ENCODE results near the gene DCUN1D3.
"Not testable (repeated sequence)": the region's sequence is repeated elsewhere in the genome, so short reads cannot be mapped to it uniquely, and the experiment has no call there.

DCUN1D3 gene

GRCh38 chr16:20900299-20901067 lies at the start of gene DCUN1D3, which contains the start of gene LYRM1:
TSS of gene DCUN1D3 (minus strand) at chr16:20900358. CDS start at chr16:20862538, 37,820 bp downstream.
TSS of gene LYRM1 (plus strand) at chr16:20900771. CDS start at chr16:20915556, 14,785 bp downstream.
- DNase-seq (ENCODE audit: low read depth in 1 of 2, low spot score in 1 of 2): peak; percentile 71 to 82

- no peak for DNase-seq (ENCODE audit: low read depth in 1 of 2, low spot score in 1 of 2)
Observed at GRCh38 chr16:20949660-20950059, 49.5 kb upstream of the DCUN1D3 start.

- DNase-seq (ENCODE audit: low read depth in 1 of 2, low spot score in 1 of 2): no peak
Observed at GRCh38 chr16:20948444-20948843, 48.3 kb upstream of the DCUN1D3 start.

- no peak for DNase-seq (ENCODE audit: low read depth in 1 of 2, low spot score in 1 of 2)
Observed at GRCh38 chr16:20946015-20946629, 46.0 kb upstream of the DCUN1D3 start.

GRCh38 chr16:20945575-20945875 lies 45.4 kb upstream of the DCUN1D3 start:
- DNase-seq (ENCODE audit: low read depth in 1 of 2, low spot score in 1 of 2): not testable (repeated sequence)

- no peak for DNase-seq (ENCODE audit: low read depth in 1 of 2, low spot score in 1 of 2)
Observed at GRCh38 chr16:20944861-20945574, 44.9 kb upstream of the DCUN1D3 start.

GRCh38 chr16:20942256-20942655 lies 42.1 kb upstream of the DCUN1D3 start:
- no peak for DNase-seq (ENCODE audit: low read depth in 1 of 2, low spot score in 1 of 2)

- no peak for DNase-seq (ENCODE audit: low read depth in 1 of 2, low spot score in 1 of 2)
Observed at GRCh38 chr16:20941636-20941926, 41.4 kb upstream of the DCUN1D3 start.

- no peak for DNase-seq (ENCODE audit: low read depth in 1 of 2, low spot score in 1 of 2)
Observed at GRCh38 chr16:20940871-20941635, 40.9 kb upstream of the DCUN1D3 start.

GRCh38 chr16:20939611-20940010 lies 39.5 kb upstream of the DCUN1D3 start:
- DNase-seq (ENCODE audit: low read depth in 1 of 2, low spot score in 1 of 2): no peak

GRCh38 chr16:20938426-20938825 lies 38.3 kb upstream of the DCUN1D3 start:
- DNase-seq (ENCODE audit: low read depth in 1 of 2, low spot score in 1 of 2): no peak

GRCh38 chr16:20937736-20938135 lies 37.6 kb upstream of the DCUN1D3 start:
- no peak for DNase-seq (ENCODE audit: low read depth in 1 of 2, low spot score in 1 of 2)

- no peak for DNase-seq (ENCODE audit: low read depth in 1 of 2, low spot score in 1 of 2)
Observed at GRCh38 chr16:20933589-20933988, 33.4 kb upstream of the DCUN1D3 start.

GRCh38 chr16:20931066-20931600 lies 31.0 kb upstream of the DCUN1D3 start:
- no peak for DNase-seq (ENCODE audit: low read depth in 1 of 2, low spot score in 1 of 2)

- DNase-seq (ENCODE audit: low read depth in 1 of 2, low spot score in 1 of 2): no peak
Observed at GRCh38 chr16:20930365-20930690, 30.2 kb upstream of the DCUN1D3 start.

GRCh38 chr16:20929676-20930364 lies 29.7 kb upstream of the DCUN1D3 start:
- not testable (repeated sequence) for DNase-seq (ENCODE audit: low read depth in 1 of 2, low spot score in 1 of 2)

- DNase-seq (ENCODE audit: low read depth in 1 of 2, low spot score in 1 of 2): no peak
Observed at GRCh38 chr16:20928774-20929411, 28.7 kb upstream of the DCUN1D3 start.

GRCh38 chr16:20925751-20926150 lies 25.6 kb upstream of the DCUN1D3 start:
- no peak for DNase-seq (ENCODE audit: low read depth in 1 of 2, low spot score in 1 of 2)

- no peak for DNase-seq (ENCODE audit: low read depth in 1 of 2, low spot score in 1 of 2)
Observed at GRCh38 chr16:20923876-20924275, 23.7 kb upstream of the DCUN1D3 start.

- no peak for DNase-seq (ENCODE audit: low read depth in 1 of 2, low spot score in 1 of 2)
Observed at GRCh38 chr16:20920799-20921198, 20.6 kb upstream of the DCUN1D3 start.

Measured in stimulated activated CD4-positive, alpha-beta T cell treated with anti-CD3 and anti-CD28 coated beads, Interleukin-15, amount 100 ng/mL, for 1 hour (primary cell).